GM12874 (cell line): ENCODE data around the gene GTF2I.

Source experiments
- CTCF ChIP-seq: IDR thresholded peaks from 2 replicates; pipeline ENCODE4 v1.5.1; 2011; ENCODE audit warnings: low read depth, mild to moderate bottlenecking, control low read depth, low read length, moderate library complexity; ENCODE audit not compliant: insufficient read depth

The GTF2I gene

GRCh38 chr7:74654811-74655210, 2.7 kb upstream of the GTF2I start:
- no peak for TF ChIP-seq CTCF

GRCh38 chr7:74655324-74655723, 2.2 kb upstream of the GTF2I start:
- TF ChIP-seq CTCF = no peak

GRCh38 chr7:74655768-74656440, 1.6 kb upstream of the GTF2I start:
- no peak for TF ChIP-seq CTCF

GRCh38 chr7:74656441-74656836, 1.1 kb upstream of the GTF2I start:
- 0 out of 2 replicates have a peak, but pooled peaks have one; percentile 14 for TF ChIP-seq CTCF

GRCh38 chr7:74656837-74657691, 454 bp upstream of the GTF2I start:
- no peak for TF ChIP-seq CTCF

- no peak for TF ChIP-seq CTCF
Observed at GRCh38 chr7:74658178-74659004, 873 bp downstream of the GTF2I start.
